ENCODE measurements around the gene COPS7B. TPM values are rescaled to one million over a fixed set of nuclear protein-coding genes. Genes with fewer than 3 reads are reported as not detected.

COPS7B gene
- total RNA-seq (10 to 100 TPM; 17.1 to 25.3 (median 19.8) TPM), polyA plus RNA-seq (10 to 100 TPM; 15.9 to 16.8 TPM)
- long read RNA-seq, donor 1, partial matches to known transcripts = 0 of 7 reads
- long read RNA-seq, donor 1, other reads (novel, unspliced or antisense) = 3 of 7 reads
- long read RNA-seq, donor 2, transcript COPS7B-201 (7 exons, 2,544 nt) = major isoform, 10 of 20 reads
- long read RNA-seq, donor 2, partial matches to known transcripts = 3 of 20 reads
- long read RNA-seq, donor 2, other reads (novel, unspliced or antisense) = 5 of 20 reads
- long read RNA-seq, donor 3, transcript COPS7B-201 (7 exons, 2,544 nt) = major isoform, 13 of 20 reads
- long read RNA-seq, donor 3, partial matches to known transcripts = 0 of 20 reads
- long read RNA-seq, donor 3, other reads (novel, unspliced or antisense) = 2 of 20 reads

- DNase-seq (peak; percentile 75 to 77), ATAC-seq (peak; percentile 41 to 66 (median 52))
- Histone ChIP-seq H3K27me3 (no peaks in the 10 kb centered on the region), H3K9me3 (no peaks in the 10 kb centered on the region), H3K27ac (peak within 1 kb of the TSS; percentile 33 to 82 (median 70)), H3K4me1 (peaks cover 2 to 61% (median 50%) of the 10 kb centered on the region in 9 donors), H3K36me3 (peaks cover 0 to 28% (median 0%) of the 10 kb centered on the region in 9 donors), H3K4me3 (peak within 1 kb of the TSS; percentile 77 to 98 (median 92))
- intact Hi-C loops (cut with DNase I) = loop anchor here in 4 of 10 donors (10.0 kb wide), 2 partner anchors 172 to 182 kb away; no protein-coding TSS in a partner anchor
- 1% methylated on average over 60 to 69 of the region's 69 CpGs for WGBS, 2 donors
- peak in 6 of 9 donors; percentile 23 to 46 (median 36) for TF ChIP-seq CTCF (IDR thresholded peaks at IDR 0.05)
These were observed at the start of gene COPS7B for GRCh38 chr2:231786177-231786916. Gene COPS7B (plus strand): TSS chr2:231786445. CDS start chr2:231788571, 2,126 bp downstream.

GRCh38 chr2:231737761-231738160 lies 48.5 kb upstream of the COPS7B start:
- Histone ChIP-seq H3K9me3 (no peaks in the 10 kb centered on the region), H3K4me3 (no peak overlapping the region), H3K27ac (no peak overlapping the region), H3K27me3 (no peaks in the 10 kb centered on the region), H3K36me3 (peaks cover 0 to 67% (median 18%) of the 10 kb centered on the region in 9 donors), H3K4me1 (no peaks in the 10 kb centered on the region)
- ATAC-seq = no peak
- no peak for TF ChIP-seq CTCF (IDR thresholded peaks at IDR 0.05)
- intact Hi-C loops (cut with DNase I) = no loop called here
- 94 to 97% methylated on average over 7 of the region's 7 CpGs for whole genome bisulfite sequencing, 2 donors
- DNase-seq = no peak

GRCh38 chr2:231743376-231744116 lies 42.7 kb upstream of the COPS7B start:
- no peak for TF ChIP-seq CTCF (IDR thresholded peaks at IDR 0.05)
- H3K27me3 ChIP-seq = no peaks in the 10 kb centered on the region
- no peak overlapping the region for H3K27ac ChIP-seq
- H3K4me3 ChIP-seq = no peak overlapping the region
- ATAC-seq (no peak), DNase-seq (no peak)
- no peaks in the 10 kb centered on the region for H3K4me1 ChIP-seq
- intact Hi-C loops (cut with DNase I) = no loop called here
- 64 to 72% methylated on average over 9 of the region's 9 CpGs for WGBS, 2 donors
- no peaks in the 10 kb centered on the region for H3K9me3 ChIP-seq
- H3K36me3 ChIP-seq = peaks cover 0 to 11% (median 0%) of the 10 kb centered on the region in 9 donors
